Hepatocyte (in vitro differentiated cells): ENCODE data around the gene ITPR2.

Source experiments
- CTCF ChIP-seq: fragments of 200-600 bp; sonication (generic); IDR thresholded peaks from 2 replicates; pipeline ENCODE4 v1.5.1; 2016; ENCODE audit warnings: antibody characterized with exemption, mild to moderate bottlenecking; ENCODE audit not compliant: poor library complexity
- EZH2 ChIP-seq: fragments of 200-600 bp; sonication (generic); IDR thresholded peaks from 2 replicates; pipeline ENCODE4 v1.6.1; 2016; ENCODE audit warnings: antibody characterized with exemption, mild to moderate bottlenecking, borderline replicate concordance
- EZH2phosphoT487 ChIP-seq: fragments of 200-600 bp; sonication (generic); IDR thresholded peaks from one replicate; pipeline ENCODE4 v1.6.1; 2018; ENCODE audit warnings: antibody characterized with exemption, mild to moderate bottlenecking, low read depth, moderate library complexity; ENCODE audit not compliant: unreplicated experiment, severe bottlenecking

- TF ChIP-seq CTCF, result no peak
- TF ChIP-seq EZH2phosphoT487, result no peak
- no peak for TF ChIP-seq EZH2
Observed at GRCh38 chr12:26783131-26783526, 49.9 kb downstream of the ITPR2 start.
